NCI-H748 (cell line): ENCODE measurements around the gene PIP5K1B.
A peak's percentile ranks its signal among the peaks of the same experiment; 100 is the strongest.

Experiments used
- DNase-seq: peaks from one replicate; lab custom pipeline; 2025; ENCODE audit not compliant: unreplicated experiment; lab: John Stamatoyannopoulos, UW

The PIP5K1B gene

GRCh38 chr9:68706363-68707201, 1.5 kb downstream of the PIP5K1B start:
- DNase-seq = peak; percentile 30

GRCh38 chr9:68707801-68708488, 2.9 kb downstream of the PIP5K1B start:
- DNase-seq = no peak

DNA sequence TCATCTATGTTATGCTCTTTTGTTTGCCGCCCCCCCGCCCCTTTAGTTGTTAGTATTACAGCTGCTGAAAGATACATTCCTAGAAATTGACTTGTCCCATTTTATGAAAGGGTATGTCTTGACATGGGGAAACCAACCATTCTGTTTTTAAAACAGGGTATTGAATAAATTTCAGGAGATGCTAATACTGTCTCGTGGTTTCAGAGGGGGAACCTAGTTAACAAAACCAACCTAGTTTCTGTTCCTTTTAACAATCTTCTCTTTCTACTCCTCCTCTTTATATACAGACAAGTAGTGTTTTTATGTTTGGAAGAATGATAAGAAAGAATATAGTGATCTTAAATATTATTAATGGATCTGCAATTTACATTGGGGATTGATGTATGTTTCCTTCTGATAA, 3.5 kb downstream of the PIP5K1B start:
- no peak for DNase-seq

GRCh38 chr9:68709291-68710110, 4.5 kb downstream of the PIP5K1B start:
- no peak for DNase-seq

DNA sequence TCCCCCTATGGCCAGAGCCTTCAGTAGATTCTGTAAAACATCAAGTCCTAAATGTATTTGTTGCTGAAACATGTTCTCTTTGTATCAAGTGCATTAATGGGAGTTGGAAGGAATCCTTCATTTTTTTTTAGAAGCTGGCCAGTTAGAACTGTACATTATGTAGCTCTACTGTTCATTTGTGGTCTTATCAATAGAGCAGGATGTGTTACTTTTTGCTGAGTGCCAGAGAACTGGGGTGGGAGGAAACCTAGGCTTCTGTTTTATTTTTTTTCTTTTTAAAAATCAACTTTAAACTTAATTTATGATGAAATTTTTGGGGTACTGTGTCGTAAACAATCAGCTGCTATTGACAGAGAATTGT, 5.1 kb downstream of the PIP5K1B start:
- no peak for DNase-seq

- DNase-seq = peak; percentile 79
Measured at GRCh38 chr9:68711281-68711680, 6.2 kb downstream of the PIP5K1B start.

- DNase-seq = peak; percentile 35
Measured at GRCh38 chr9:68711932-68712331, 6.9 kb downstream of the PIP5K1B start.

DNA sequence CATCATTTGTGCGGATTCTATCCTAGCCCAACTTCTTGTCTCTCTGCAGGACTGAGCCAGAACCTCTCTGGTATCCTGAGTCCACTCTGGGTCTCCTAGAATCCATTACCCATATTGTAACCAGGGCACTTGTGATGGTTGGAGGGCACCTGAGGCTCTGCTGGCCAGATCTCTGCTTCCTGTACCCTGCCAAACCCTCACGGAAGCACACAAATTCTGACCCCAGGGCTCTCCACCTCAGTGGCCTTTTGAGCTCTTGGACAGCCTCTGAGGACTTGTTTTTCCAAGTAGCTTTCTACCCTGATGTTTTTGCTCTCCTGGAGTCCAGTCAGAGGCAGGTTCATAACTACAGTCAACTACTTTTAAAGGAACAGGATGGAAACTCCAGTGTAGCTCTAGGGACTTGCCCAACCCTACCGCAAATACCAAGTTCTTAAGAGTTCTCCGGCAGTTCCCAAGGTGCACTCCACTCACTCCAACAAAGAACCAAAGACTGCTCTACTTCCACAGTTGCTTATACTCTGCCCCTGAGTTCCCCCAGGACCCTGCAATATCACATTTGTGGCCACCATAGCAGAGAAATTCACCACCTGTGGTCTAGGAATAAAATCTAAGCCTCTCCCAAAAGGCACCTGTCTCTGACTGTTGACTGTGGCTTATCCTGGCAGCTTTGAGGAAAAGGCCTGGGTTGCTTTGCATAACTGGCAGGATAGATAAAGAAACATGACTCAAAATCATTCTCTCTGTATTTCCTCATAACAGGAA, 9.6 kb downstream of the PIP5K1B start:
- no peak for DNase-seq

DNA sequence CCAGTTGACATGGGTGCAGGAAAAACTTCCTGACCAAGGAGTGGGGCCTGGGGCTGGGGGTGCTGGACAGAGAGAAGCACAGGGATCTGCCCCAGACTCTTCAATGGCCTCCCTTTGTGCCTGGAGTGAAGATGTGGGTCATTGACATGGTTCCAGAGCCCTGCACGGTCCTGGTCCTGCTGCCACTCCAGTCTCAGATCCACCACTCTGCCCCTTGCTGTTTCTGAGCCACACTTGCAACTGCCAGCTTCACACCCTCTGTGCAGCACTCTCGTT, 10.1 kb downstream of the PIP5K1B start:
- no peak for DNase-seq

DNA sequence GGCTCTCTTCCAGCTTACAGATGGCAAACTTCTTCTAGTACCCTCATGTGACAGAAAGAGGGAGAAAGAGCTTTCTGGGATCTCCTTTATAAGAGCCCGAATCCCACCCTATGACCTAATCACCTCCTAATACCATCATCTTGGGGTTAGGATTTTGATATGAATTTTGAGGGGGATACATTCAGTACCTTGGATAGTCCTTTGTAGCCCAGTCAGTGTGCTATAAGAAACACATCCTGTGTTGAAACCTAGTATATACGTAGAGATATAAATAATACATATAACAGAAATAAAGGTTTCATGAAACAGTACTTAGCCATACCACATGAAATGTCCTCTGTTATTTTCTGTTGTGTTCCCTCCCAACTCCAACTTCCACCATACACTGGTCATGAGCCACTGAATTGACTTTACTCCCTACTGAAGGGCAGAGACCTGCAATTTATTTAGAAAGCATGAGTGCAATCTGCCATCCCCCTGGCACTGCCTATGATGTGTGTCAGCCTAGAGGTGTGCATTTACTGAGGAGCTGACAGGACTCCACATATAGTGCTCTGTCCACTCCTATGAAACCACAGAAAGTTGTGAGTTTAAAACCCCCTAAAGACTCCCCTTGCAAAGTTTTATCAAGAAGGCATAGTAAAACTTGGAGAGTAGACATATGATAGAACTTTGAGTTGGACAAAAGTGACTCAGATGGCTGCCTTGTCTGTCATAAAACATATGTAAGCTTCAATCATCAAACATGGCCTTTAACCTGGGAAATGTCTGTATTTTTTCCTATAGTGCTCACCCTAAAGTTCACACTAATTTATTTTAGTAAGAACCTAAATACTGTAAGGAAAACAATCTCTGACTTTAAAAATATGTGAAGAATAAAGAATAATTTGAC, 12.8 kb downstream of the PIP5K1B start:
- no peak for DNase-seq

DNA sequence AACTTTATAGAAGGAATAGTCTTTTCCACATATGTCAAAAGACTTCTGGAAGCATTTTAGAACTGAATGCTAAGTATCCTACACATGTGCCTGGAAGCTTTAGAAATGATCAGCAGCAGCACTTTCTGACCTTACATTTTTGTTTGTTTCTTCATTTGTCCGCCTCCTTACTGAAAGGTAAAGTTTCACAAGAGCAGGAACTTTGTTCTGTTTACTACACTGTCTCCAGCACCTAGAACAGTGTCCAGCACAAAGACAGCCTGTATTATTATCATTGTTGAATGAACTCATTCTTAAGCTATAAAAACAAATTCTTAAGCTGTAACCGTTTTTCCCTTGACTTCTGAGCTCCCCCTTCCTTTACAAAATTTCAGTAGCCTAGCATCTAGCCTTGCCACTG, 14.8 kb downstream of the PIP5K1B start:
- DNase-seq = no peak

- no peak for DNase-seq
Measured at GRCh38 chr9:68720656-68721313, 15.7 kb downstream of the PIP5K1B start.

DNA sequence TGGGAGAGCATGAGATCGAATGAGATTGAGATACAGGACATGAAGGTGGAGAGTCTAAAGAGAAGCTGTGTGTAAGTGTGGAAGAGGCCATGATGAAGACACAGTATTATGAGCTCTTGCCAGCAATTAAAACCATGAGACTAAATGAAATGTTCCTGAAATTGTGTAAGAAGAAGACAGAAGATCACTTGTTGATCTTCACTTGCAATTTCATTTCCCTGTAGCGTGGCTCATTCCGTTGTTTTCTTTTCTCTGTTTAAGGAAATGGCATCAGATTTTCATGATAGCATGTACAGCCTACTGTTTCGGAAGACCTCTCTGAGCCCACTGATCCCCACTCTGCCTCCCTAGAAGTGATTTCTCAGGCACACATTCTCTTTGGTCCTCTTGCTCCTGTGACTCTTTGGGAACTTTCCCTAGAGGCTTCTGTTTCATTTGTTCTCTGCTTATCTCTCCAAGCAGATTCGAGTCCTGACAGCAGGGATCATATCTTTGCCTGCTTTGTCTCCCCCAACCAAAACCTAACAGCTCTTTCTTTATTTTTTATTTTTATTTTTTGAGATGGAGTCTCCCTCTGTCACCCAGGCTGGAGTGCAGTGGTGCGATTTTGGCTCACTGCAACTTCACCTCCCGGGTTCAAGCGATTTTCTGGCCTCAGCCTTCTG, 16.8 kb downstream of the PIP5K1B start:
- DNase-seq = no peak

GRCh38 chr9:68725070-68725469, 20.0 kb downstream of the PIP5K1B start:
- no peak for DNase-seq

GRCh38 chr9:68726489-68726888, 21.4 kb downstream of the PIP5K1B start:
- DNase-seq = no peak

- DNase-seq = no peak
Measured at GRCh38 chr9:68727636-68728035, 22.6 kb downstream of the PIP5K1B start.

GRCh38 chr9:68728731-68729130, 23.7 kb downstream of the PIP5K1B start:
- DNase-seq = no peak

GRCh38 chr9:68730570-68731235, 25.7 kb downstream of the PIP5K1B start:
- DNase-seq = no peak

- DNase-seq = peak; percentile 9
Measured at GRCh38 chr9:68731857-68732256, 26.8 kb downstream of the PIP5K1B start.
